GM21737 (cell line): ENCODE results near the gene LDB2.
"Not testable (repeated sequence)": the region's sequence is repeated elsewhere in the genome, so short reads cannot be mapped to it uniquely, and the experiment has no call there.

Experiments
- ATAC-seq: cut with Tn5 transposase; IDR thresholded peaks from one replicate; pipeline ENCODE4 v1.9.1; 2021; ENCODE audit warnings: mild to moderate bottlenecking, moderate library complexity; ENCODE audit not compliant: unreplicated experiment

LDB2 gene

DNA sequence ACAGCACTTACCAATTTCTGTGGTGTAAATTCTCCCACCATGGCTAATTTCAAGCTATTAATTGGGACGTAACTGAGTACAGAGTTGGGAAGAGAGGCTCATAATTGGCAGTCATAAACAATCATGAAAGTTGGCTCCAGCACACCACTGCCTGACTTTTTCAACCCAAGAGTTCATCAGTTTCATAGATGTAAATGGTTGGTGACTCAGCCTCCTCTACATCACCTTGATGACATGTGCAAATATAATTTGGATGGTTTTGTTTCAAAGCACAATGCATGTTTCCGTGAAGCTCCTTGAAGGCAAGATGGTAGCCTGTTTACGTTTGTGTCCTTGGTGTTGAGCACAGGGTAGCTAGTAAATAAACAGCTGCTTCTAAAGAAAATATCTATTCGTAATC is 235.1 kb downstream of the LDB2 start:
- no peak for ATAC-seq

DNA sequence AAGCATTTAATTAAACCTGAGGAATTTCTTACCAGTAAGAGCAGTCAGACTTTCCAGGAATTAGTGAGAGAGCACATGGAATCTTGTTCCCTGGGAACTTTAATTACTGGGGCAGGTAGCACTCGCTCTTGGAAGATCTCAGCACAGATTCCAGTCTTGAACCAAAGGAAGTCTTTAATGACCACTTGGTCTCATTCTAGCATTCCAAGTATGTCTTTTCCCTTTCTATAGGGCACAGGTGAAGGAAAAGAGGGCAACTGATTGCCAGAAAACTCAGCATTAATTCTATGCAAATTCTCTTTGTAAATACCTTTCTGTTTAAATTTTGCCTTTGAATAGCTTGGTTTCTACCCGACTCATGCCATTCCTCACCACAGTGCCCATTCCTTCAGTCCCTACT is 236.6 kb downstream of the LDB2 start:
- no peak for ATAC-seq

DNA sequence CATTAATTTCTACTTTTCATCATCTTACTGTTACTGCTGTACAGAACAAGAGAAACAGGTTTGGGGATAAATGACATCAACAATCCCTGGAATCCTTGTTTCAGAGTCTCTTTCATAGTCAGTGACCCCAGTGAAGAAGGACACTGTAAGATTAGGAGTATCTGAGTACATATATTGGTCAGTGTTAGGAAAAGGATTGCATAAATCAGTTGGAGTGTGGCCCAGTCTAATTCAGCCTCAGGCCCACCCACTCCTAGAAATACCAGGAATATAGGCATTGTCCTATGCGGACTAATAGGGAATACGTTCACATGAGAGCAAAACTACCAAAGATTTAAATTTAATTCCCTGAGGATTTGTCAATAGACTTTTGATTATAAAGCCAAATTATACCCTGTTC is 237.8 kb downstream of the LDB2 start:
- ATAC-seq, result no peak

DNA sequence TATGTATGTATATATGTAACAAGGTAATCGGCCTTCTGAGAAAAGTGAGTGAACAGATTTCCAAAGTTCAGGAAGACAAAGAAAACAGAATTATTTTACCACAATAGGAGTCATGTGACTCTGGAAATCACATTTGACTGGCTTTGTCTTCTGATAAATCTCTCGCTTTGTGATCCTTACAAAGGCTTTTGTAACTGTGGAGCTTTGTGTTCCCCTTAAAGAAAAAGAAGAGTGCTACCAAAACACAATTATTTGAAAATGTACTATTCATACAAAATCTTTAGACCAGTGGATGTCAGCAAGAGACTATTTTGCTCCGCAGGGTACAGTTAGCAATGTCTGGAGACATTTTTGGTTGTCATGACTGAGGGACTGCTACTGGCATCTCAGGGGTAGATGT is 238.8 kb downstream of the LDB2 start:
- ATAC-seq, result no peak

DNA sequence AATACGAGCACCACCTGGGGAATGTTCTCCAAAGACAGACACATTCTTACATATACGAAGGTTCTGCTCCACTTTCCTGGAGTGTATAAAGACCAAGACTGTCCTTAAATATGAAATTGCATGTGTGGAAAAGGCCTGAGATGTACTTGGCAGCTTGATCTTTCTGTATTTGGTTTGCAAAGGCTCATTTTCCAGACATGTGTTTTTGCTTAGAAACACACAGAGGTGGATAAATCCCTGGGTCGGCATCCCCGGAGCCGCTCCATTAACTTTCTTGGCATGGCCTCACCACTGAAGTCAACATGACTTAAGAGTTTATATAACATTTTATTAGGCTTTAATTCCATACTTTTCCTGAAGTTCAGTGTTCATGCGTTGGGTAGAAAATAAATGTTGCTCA is 239.4 kb downstream of the LDB2 start:
- no peak for ATAC-seq

DNA sequence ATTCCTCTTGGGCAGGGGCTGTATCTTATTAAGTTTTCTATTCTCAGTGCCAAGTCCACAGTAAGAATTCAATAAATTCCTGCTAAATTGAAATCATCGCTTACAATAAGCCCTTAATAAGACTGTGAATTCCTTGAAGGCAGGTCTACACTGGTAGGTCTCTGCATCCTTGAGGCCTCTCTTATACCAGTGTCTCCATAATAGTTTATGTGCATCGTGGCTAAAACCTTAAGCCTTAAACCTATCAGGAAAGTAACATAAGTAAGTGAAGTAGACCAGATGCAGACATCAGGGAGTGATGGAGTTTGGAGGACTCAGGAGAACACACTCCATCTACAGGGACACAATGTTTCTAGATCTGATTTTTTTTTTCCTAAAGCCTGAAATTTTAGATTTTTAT is 240.3 kb downstream of the LDB2 start:
- no peak for ATAC-seq

DNA sequence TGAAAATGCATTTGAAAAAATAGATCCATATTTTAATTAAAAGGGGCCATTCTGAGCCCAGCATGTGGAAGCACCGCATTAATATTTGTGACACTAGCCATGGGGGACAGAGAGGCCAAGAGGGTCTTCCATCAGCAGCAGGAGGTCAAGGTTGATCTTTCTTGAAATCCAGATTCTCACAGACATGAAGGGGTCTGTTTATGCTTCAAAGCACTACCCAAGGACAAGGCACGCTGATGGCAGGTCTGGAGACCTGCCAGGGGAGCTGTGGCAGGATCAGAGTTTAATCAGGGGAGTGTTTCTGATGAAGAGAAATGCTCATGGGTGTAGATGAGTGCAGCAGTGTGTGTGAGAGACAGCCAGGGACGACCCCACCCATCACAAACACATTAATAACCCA is 243.3 kb downstream of the LDB2 start:
- ATAC-seq, result no peak

DNA sequence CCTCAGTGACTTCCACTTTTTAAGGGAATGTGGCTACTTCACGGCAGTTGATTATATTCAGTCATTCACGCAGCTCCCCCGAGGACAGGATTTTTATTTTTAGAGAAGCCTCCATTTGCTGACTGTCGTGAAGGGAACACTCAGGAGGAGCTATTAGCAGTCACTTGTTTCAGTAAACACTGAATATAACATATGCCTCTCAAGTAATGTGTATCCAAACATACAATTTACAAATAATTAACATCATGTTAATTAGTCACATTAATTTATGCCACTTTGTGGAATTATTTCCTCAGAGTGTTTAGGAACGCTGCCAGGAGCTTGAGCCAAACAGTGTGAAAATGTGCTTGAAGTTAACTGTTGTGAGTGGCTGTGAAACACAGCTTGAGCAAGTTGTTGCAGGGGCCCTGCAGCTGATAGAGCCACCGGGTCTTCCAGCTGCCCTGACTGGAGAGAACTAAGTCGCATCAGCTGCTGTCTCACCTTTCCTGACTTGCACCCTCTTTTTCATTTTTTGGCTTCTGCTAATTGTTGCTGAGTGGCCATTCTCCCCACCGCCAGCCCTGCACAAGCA is 245.6 kb downstream of the LDB2 start:
- ATAC-seq, result no peak

DNA sequence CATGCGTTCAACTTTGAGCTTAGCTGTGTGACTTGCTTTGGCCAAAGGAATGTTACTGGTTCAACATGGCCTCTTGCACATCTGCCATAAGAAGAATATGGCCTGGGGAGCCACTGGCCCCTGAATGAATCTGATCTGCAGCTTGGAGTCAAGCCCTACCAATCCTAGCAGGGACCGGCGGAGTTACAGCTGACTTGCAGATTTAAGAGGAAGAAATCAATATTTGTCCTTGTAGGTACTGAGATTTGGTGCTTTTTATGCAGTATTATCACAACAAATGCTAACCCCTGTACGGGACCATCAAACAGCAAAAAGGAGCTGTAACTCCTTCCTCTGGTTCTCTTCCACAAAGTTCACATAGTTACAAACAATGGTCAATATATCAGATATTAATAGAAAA is 252.0 kb downstream of the LDB2 start:
- no peak for ATAC-seq

DNA sequence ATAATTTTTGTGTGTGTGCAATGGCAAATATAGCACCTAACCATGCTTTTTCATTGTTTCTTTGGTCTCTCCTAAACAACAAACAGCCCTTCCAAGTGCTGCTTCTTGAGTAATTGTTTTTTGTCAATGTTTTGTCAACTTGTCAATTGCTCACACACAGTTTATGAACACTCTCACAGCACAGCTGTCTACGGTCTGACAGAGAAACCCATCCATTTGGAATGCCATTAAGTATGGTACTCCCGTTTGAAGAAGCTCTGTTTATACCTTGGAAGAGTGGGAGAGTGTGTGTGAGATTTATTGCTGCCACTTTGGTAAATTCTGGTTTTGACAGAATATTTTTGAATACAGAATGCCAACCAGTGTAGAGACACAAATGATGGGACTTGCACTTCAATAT is 254.6 kb downstream of the LDB2 start:
- ATAC-seq, result no peak

DNA sequence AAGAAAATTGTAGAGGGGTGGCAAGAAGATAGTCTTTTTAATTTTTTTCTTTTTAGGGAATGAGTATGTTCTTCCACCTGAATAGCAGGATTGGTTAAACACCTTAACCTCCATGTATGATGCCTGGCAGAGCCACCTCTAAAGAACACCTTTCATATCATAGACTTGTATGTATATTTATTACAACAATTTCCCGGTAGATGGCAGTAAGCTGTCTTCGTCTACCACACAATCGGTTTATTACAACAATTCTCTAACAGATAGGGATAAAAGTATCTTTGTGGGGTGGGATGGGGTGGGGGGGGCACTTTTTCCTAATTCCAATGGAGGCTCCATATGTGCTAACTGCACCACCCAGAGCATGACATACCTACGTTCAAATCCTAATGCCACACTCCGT is 255.5 kb downstream of the LDB2 start:
- ATAC-seq, result no peak

DNA sequence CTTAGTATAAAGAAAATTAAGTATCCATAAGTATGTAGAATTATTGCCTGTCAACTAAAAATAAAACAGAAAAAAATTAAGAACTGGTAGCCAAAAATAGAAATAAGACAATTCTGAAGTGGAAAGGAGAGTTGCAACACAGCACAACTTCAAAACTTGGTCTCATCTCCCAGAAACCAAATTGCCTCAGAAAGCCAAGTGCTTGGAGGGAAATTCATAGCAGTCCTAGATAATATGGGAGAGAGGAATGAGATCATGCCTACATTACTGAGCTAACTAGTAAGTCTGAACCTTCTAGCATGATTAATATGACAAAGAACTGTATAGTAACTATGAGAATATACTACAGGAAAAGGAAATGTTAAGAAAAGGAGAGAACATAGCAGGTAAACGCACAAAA is 256.5 kb downstream of the LDB2 start:
- ATAC-seq, result no peak

DNA sequence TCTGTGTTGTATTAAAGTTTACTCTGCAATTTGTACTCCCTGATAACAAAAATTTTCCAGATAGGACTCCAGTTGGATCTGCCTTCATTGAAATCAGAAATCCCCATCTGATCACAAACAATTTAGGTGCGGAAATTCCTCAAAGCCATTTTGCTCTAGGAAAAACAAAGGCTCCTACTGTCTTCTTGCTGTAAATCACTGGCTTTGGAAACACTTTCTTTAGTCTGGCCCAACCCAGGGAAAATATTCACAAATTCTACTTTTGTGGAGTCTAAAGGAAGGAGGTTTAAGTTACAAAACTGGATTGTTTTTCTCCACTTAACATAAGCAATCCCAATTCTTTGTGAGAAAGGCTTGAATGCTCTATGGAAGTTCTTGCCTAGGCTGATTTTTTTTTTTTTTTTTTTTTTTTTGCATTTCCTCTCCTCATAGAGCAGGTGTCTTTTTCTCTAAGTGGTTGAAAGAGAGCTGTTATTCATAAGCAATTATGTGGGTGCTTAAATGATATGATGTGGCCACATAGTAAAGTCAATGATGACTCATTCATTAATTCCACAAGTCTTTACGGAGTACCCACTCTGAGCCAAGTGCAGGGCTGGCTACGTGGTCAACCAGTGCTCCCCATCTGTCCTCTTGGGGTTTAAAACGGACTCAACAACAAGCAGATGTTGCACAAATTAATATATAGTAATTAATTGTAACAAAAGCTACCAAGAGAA is 261.4 kb downstream of the LDB2 start:
- ATAC-seq, result no peak

DNA sequence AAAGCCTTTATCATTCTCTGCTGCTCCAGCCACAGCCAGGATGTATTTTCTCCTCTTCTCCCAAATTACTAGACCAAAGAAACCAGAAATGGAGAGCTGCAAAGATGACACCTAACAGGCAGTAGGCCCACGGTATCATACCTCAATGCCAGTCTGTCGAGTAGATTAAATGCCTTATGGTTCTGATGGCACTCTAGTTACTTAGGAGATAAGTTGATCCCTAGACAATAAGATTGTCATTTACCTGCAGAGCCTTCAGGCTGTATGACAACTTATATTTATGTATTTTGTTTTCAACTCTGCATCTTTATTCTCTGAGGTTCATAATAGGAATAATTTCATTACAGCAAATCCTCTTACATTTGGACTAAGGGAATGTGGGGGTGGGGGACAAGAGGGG is 262.1 kb downstream of the LDB2 start:
- no peak for ATAC-seq

DNA sequence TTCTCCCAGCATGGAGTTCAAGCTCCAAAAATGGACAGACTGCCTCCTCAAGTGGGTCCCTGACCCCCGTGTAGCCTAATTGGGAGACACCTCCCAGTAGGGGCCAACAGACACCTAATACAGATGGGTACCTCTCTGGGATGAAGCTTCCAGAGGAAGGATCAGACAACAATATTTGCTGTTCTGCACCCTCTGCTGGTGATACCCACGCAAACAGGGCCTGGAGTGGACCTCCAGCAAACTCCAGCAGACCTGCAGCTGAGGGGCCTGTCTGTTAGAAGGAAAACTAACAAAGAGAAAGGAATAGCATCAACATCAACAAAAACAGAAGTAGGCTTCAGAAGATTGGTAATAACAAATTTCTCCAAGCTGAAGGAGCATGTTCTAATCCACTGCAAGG is 269.2 kb downstream of the LDB2 start:
- ATAC-seq, result not testable (repeated sequence)

DNA sequence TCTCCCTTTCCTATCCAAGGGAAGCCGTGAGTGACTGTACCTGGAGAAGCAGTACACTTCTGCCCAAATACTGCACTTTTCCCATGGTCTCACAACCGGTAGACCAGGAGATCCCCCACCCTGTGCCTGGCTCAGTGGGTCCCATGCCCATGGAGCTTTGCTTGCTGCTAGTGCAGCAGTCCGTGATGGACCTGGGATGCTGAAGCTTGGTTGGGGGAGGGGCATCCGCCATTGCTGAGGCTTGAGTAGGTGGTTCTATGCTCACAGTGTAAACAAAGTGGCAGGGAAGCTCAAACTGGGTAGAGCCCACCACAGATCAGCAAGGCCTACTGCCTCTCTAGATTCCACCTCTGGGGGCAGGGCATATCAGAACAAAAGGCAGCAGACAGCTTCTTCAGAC is 269.6 kb downstream of the LDB2 start:
- not testable (repeated sequence) for ATAC-seq

DNA sequence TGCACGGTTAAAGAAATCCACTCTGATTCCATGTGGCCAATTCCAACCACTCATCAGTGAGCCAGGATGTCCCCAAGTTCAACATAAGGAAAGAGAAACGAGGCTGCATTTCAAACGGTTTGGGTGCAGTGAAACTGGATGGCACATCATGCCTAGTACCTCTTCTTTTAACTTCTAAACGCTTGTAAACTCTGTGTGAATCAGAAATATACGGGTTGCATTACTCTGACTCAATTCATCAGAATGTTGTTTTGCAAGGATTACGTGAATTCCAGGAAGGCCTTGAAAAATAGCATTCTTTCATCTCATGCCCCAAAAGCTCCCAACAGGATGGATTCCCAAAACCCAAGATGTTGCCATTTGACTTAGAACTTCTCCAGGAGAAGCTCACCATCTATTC is 270.4 kb downstream of the LDB2 start:
- ATAC-seq, result no peak

DNA sequence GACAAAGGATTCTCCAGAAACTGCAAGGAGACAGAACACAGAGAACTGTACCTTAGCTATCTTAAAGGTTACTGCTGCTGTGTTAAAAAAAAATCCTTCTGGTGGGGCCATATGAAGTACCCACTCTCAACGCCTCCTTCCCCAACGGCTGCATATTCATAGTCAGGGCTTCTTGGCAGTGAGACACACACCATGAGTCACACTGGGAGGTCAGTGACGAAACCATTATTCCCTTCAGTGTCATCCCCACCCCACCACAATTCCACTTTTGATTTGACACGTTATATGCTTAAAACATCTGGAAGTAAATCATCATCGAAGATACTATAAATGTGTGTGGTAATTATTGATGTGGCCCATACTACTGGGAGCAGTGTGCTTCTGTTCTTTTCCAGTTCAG is 271.5 kb downstream of the LDB2 start:
- no peak for ATAC-seq

DNA sequence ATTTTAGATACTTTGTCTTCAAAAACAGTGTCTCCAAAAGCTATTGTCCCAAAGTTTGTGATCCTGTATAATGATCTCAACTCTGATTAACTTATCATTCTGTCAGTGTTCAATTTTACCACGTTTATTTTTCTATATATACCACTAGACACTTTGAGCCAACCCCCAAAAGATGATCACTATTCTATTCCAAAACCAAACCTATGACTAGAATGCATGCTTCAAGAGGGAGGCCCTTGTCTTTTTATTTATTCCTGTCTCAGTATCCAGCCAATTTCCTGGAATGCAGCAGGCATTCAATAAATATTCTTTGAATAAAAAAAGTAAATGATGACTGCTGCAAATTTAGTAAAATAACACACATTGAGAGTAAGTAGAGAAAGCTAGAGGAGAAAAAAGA is 275.6 kb downstream of the LDB2 start:
- ATAC-seq, result no peak

DNA sequence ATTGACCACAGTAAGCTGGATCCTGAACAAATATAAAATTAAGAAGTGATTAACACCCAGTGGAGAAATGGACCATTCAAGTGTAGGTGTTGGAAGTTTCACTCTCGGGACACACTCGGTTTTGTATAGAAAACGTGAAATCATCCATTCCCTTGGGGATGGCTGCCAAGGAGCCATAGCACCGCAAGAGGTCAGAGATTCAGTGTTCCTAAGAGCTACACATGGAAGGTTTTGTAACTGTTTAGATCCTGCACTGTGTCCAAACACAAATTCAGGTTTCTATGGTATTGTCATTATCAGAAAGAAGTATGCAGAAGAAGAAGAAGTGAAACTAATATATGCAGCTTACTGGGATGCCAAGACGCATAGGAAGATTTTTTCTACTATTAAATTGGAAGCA is 281.0 kb downstream of the LDB2 start:
- ATAC-seq, result no peak

DNA sequence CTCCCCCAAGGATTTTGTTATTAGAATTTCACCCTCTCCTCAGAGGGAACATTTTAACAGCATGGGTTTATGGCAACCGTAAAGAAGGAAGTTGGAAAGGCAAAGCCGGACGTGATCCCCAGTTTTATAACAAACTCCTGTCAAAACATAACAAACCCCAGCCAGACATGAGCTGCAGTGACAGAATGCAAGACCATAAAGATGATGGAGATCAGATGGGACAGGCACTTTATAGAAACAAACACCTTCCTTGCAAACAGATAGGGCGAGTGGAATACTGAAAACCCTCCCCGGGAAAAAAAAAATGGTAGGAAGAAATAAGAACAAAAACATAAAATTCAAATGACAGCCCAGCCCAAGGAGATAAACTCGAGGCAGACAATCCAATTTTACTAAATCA is 281.4 kb downstream of the LDB2 start:
- no peak for ATAC-seq

DNA sequence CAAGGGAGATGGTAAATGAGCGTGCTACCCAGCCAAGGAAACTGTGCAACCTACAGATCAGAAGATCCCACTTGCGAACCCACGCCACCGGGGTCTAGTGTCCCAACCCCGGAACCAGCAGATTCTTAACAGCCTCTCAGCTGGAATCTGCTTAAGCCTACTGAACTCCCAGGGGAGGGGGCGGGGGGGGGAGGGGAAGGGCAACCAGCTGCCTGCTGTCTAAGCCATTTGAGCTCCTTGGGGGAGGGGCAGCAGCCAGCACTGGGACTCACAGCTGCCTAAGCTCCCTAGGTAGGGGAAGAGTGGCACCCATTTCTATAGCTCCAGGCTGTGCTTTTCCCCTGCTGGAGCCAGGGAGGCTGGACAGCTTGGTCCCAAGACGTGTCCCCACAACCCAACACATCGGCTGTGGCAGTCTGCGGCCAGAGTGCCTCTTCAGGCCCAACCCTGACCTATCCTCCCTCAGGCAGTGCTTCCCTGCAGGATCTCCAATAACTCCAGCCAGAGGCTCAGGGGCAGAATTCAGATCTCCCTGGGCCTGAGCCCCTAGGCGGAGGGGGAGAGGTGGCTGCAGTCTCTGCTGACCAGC is 289.2 kb downstream of the LDB2 start:
- ATAC-seq, result no peak
